SJSA1 (cell line): ENCODE measurements around the gene MSI2. TPM values are rescaled to one million over a fixed set of nuclear protein-coding genes. Genes with fewer than 3 reads are reported as not detected.
A peak's percentile ranks its signal among the peaks of the same experiment; 100 is the strongest.

Experiments
- DNase-seq, 2 experiments: peaks; one replicate each; pipeline ENCODE4 v3.0.0-alpha.2; 2015 to 2020; ENCODE audit warnings: low spot score in 2 of 2, low read depth in 1 of 2
- H3K27ac ChIP-seq: fragments of 250-450 bp; sonication (Bioruptor Pico); 2 replicates; pipeline ENCODE4 v1.5.1; 2020; ENCODE audit warnings: mild to moderate bottlenecking, moderate library complexity
- H3K27me3 ChIP-seq: fragments of 250-450 bp; sonication (Bioruptor Pico); replicated peaks from 2 replicates; pipeline ENCODE4 v1.5.1; 2020; ENCODE audit warnings: mild to moderate bottlenecking, moderate library complexity
- H3K36me3 ChIP-seq: fragments of 250-450 bp; sonication (Bioruptor Pico); 2 replicates; pipeline ENCODE4 v1.5.1; 2020; ENCODE audit warnings: mild to moderate bottlenecking
- H3K4me1 ChIP-seq: fragments of 250-450 bp; sonication (Bioruptor Pico); replicated peaks from 2 replicates; pipeline ENCODE4 v1.6.1; 2021; ENCODE audit warnings: mild to moderate bottlenecking
- H3K4me3 ChIP-seq: fragments of 250-450 bp; sonication (Bioruptor Pico); 2 replicates; pipeline ENCODE4 v1.5.1; 2020; ENCODE audit warnings: mild to moderate bottlenecking
- H3K9me3 ChIP-seq: fragments of 250-450 bp; sonication (Bioruptor Pico); replicated peaks from 2 replicates; pipeline ENCODE4 v1.5.1; 2020; ENCODE audit warnings: mild to moderate bottlenecking
- total RNA-seq: library from RNA; depleted of rRNA; stranded (reverse); fragments of >200 nt; shearing (Covaris generic); gene quantifications from 2 replicates; pipeline ENCODE4 v1.2.3, GENCODE V29; 2014

Gene MSI2
- total RNA-seq, 1 experiment from 2014 or later, result 39.8 TPM

- no peaks in the 10 kb centered on the region for H3K36me3 ChIP-seq
Observed at GRCh38 chr17:57234061-57234738, 22.1 kb upstream of the MSI2 start.

GRCh38 chr17:57234739-57235092 is 21.6 kb upstream of the MSI2 start:
- H3K9me3 ChIP-seq, result no peaks in the 10 kb centered on the region; the same call in 1 of the 2 replicates
- H3K4me1 ChIP-seq, result no peaks in the 10 kb centered on the region
- H3K27me3 ChIP-seq, result no peaks in the 10 kb centered on the region; the same call in 1 of the 2 replicates
- H3K36me3 ChIP-seq, result no peaks in the 10 kb centered on the region
- H3K4me3 ChIP-seq, result no peak overlapping the region
- no peak for DNase-seq
- no peak overlapping the region for H3K27ac ChIP-seq

More at GRCh38 chr17:57234061-57234738, 22.1 kb upstream of the MSI2 start:
- peaks cover 3% of the 10 kb centered on the region; the same call in 1 of the 2 replicates for H3K4me1 ChIP-seq
- DNase-seq, result no peak
- H3K27ac ChIP-seq, result no peak overlapping the region
- no peaks in the 10 kb centered on the region; the same call in 1 of the 2 replicates for H3K9me3 ChIP-seq
- no peaks in the 10 kb centered on the region; the same call in 1 of the 2 replicates for H3K27me3 ChIP-seq
- no peak overlapping the region for H3K4me3 ChIP-seq

- Histone ChIP-seq H3K36me3 (no peaks in the 10 kb centered on the region), H3K27me3 (no peaks in the 10 kb centered on the region; the same call in 1 of the 2 replicates), H3K4me1 (no peaks in the 10 kb centered on the region), H3K27ac (no peak overlapping the region), H3K4me3 (no peak overlapping the region), H3K9me3 (no peaks in the 10 kb centered on the region; the same call in 1 of the 2 replicates)
- no peak for DNase-seq
Observed at GRCh38 chr17:57235124-57235523, 21.2 kb upstream of the MSI2 start.

GRCh38 chr17:57236686-57237299 is 19.5 kb upstream of the MSI2 start:
- no peak for DNase-seq
- H3K36me3 ChIP-seq, result no peaks in the 10 kb centered on the region
- H3K4me3 ChIP-seq, result no peak overlapping the region
- H3K9me3 ChIP-seq, result no peaks in the 10 kb centered on the region; the same call in 1 of the 2 replicates
- H3K27me3 ChIP-seq, result no peaks in the 10 kb centered on the region; the same call in 1 of the 2 replicates
- no peaks in the 10 kb centered on the region for H3K4me1 ChIP-seq
- no peak overlapping the region for H3K27ac ChIP-seq

- Histone ChIP-seq H3K36me3 (no peaks in the 10 kb centered on the region), H3K4me3 (no peak overlapping the region), H3K27ac (no peak overlapping the region), H3K4me1 (0 out of 2 replicates have a peak, but pooled peaks cover 3% of the 10 kb centered on the region), H3K9me3 (no peaks in the 10 kb centered on the region), H3K27me3 (no peaks in the 10 kb centered on the region; the same call in 1 of the 2 replicates)
- no peak for DNase-seq
Observed at GRCh38 chr17:57240648-57241047, 15.7 kb upstream of the MSI2 start.

- no peak overlapping the region for H3K4me3 ChIP-seq
Observed at GRCh38 chr17:57242148-57242547, 14.2 kb upstream of the MSI2 start.

GRCh38 chr17:57243171-57243622 is 13.1 kb upstream of the MSI2 start:
- peak; percentile 64 to 72 for DNase-seq
- H3K9me3 ChIP-seq, result no peaks in the 10 kb centered on the region
- H3K27ac ChIP-seq, result no peak overlapping the region
- H3K4me3 ChIP-seq, result no peak overlapping the region
- H3K4me1 ChIP-seq, result 0 out of 2 replicates have a peak, but pooled peaks cover 3% of the 10 kb centered on the region
- H3K27me3 ChIP-seq, result no peaks in the 10 kb centered on the region
- no peaks in the 10 kb centered on the region for H3K36me3 ChIP-seq

More at GRCh38 chr17:57242148-57242547, 14.2 kb upstream of the MSI2 start:
- no peaks in the 10 kb centered on the region for H3K9me3 ChIP-seq
- DNase-seq, result no peak
- H3K36me3 ChIP-seq, result no peaks in the 10 kb centered on the region
- 0 out of 2 replicates have a peak, but pooled peaks cover 3% of the 10 kb centered on the region for H3K4me1 ChIP-seq
- H3K27me3 ChIP-seq, result no peaks in the 10 kb centered on the region
- no peak overlapping the region for H3K27ac ChIP-seq

GRCh38 chr17:57245786-57246185 is 10.5 kb upstream of the MSI2 start:
- H3K27ac ChIP-seq, result no peak overlapping the region
- DNase-seq, result no peak
- no peaks in the 10 kb centered on the region for H3K36me3 ChIP-seq
- no peak overlapping the region for H3K4me3 ChIP-seq
- H3K27me3 ChIP-seq, result no peaks in the 10 kb centered on the region
- H3K4me1 ChIP-seq, result 0 out of 2 replicates have a peak, but pooled peaks cover 3% of the 10 kb centered on the region
- no peaks in the 10 kb centered on the region for H3K9me3 ChIP-seq

- DNase-seq, result no peak
- H3K9me3 ChIP-seq, result no peaks in the 10 kb centered on the region
- no peak overlapping the region for H3K4me3 ChIP-seq
- no peaks in the 10 kb centered on the region for H3K27me3 ChIP-seq
- H3K4me1 ChIP-seq, result 0 out of 2 replicates have a peak, but pooled peaks cover 3% of the 10 kb centered on the region
- H3K27ac ChIP-seq, result no peak overlapping the region
- H3K36me3 ChIP-seq, result no peaks in the 10 kb centered on the region
Observed at GRCh38 chr17:57246257-57246656, 10.1 kb upstream of the MSI2 start.

- H3K36me3 ChIP-seq, result no peaks in the 10 kb centered on the region
- no peaks in the 10 kb centered on the region for H3K27me3 ChIP-seq
Observed at GRCh38 chr17:57247261-57247660, 9.1 kb upstream of the MSI2 start.

GRCh38 chr17:57247913-57248312 is 8.4 kb upstream of the MSI2 start:
- H3K9me3 ChIP-seq, result no peaks in the 10 kb centered on the region
- H3K4me1 ChIP-seq, result 0 out of 2 replicates have a peak, but pooled peaks cover 3% of the 10 kb centered on the region
- H3K36me3 ChIP-seq, result no peaks in the 10 kb centered on the region
- no peak overlapping the region for H3K27ac ChIP-seq
- DNase-seq, result no peak
- no peaks in the 10 kb centered on the region for H3K27me3 ChIP-seq
- no peak overlapping the region for H3K4me3 ChIP-seq

More at GRCh38 chr17:57247261-57247660, 9.1 kb upstream of the MSI2 start:
- Histone ChIP-seq H3K4me1 (0 out of 2 replicates have a peak, but pooled peaks cover 3% of the 10 kb centered on the region), H3K4me3 (no peak overlapping the region), H3K9me3 (no peaks in the 10 kb centered on the region), H3K27ac (no peak overlapping the region)
- DNase-seq, result no peak

- Histone ChIP-seq H3K27me3 (no peaks in the 10 kb centered on the region), H3K36me3 (no peaks in the 10 kb centered on the region), H3K4me3 (no peak overlapping the region), H3K27ac (no peak overlapping the region), H3K4me1 (no peaks in the 10 kb centered on the region), H3K9me3 (no peaks in the 10 kb centered on the region)
- DNase-seq, result no peak
Observed at GRCh38 chr17:57249520-57249919, 6.8 kb upstream of the MSI2 start.

GRCh38 chr17:57251211-57251787 is 5.0 kb upstream of the MSI2 start:
- no peak for DNase-seq
- H3K27ac ChIP-seq, result no peak overlapping the region
- H3K4me3 ChIP-seq, result no peak overlapping the region
- no peaks in the 10 kb centered on the region for H3K27me3 ChIP-seq
- no peaks in the 10 kb centered on the region for H3K9me3 ChIP-seq
- H3K36me3 ChIP-seq, result no peaks in the 10 kb centered on the region
- 0 out of 2 replicates have a peak, but pooled peaks cover 3% of the 10 kb centered on the region for H3K4me1 ChIP-seq
